ENCODE data around the gene UACA. TPM values are rescaled to one million over a fixed set of nuclear protein-coding genes. Genes with fewer than 3 reads are reported as not detected.

The UACA gene
- total and polyA plus RNA-seq, 8 donors = 15.4 to 39.5 (median 21.4) TPM

GRCh38 chr15:70717237-70717793 is 46.0 kb downstream of the UACA start:
- no peak overlapping the region for H3K27ac ChIP-seq

GRCh38 chr15:70715840-70716485 is 47.4 kb downstream of the UACA start:
- no peaks in the 10 kb centered on the region for H3K27me3 ChIP-seq
- intact Hi-C loops (cut with DNase I) = no loop called here
- no peak for FAIRE-seq
- 79 to 80% methylated on average over 6 of the region's 6 CpGs for WGBS, 2 donors
- no peaks in the 10 kb centered on the region for H3K9me3 ChIP-seq
- H3K36me3 ChIP-seq = no peaks in the 10 kb centered on the region
- TF ChIP-seq CTCF (IDR thresholded peaks at IDR 0.05) = no peak
- ATAC-seq = no peak
- H3K27ac ChIP-seq = no peak overlapping the region
- no peak overlapping the region for H3K4me3 ChIP-seq
- DNase-seq = peak in 1 of 6 donors; percentile 28
- H3K4me1 ChIP-seq = peaks cover 14 to 17% (median 17%) of the 10 kb centered on the region in 3 donors

More at GRCh38 chr15:70717237-70717793, 46.0 kb downstream of the UACA start:
- H3K36me3 ChIP-seq = no peaks in the 10 kb centered on the region
- intact Hi-C loops (cut with DNase I) = no loop called here
- DNase-seq (no peak), ATAC-seq (peak in 1 of 4 donors; percentile 29), FAIRE-seq (no peak)
- H3K4me3 ChIP-seq = no peak overlapping the region
- no peak for TF ChIP-seq CTCF (IDR thresholded peaks at IDR 0.05)
- no peaks in the 10 kb centered on the region for H3K9me3 ChIP-seq
- H3K27me3 ChIP-seq = no peaks in the 10 kb centered on the region
- peaks cover 14 to 17% (median 17%) of the 10 kb centered on the region in 3 donors for H3K4me1 ChIP-seq

- DNase-seq (no peak), FAIRE-seq (no peak), ATAC-seq (peak in 3 of 4 donors; percentile 40 to 62 (median 62))
- H3K27ac ChIP-seq = peak overlapping the region in 3 of 4 donors; percentile 20 to 61 (median 23)
- no peaks in the 10 kb centered on the region for H3K9me3 ChIP-seq
- H3K27me3 ChIP-seq = no peaks in the 10 kb centered on the region
- intact Hi-C loops (cut with DNase I) = no loop called here
- H3K4me1 ChIP-seq = peaks cover 14 to 17% (median 14%) of the 10 kb centered on the region in 3 donors
- no peaks in the 10 kb centered on the region for H3K36me3 ChIP-seq
- no peak for TF ChIP-seq CTCF (IDR thresholded peaks at IDR 0.05)
- H3K4me3 ChIP-seq = no peak overlapping the region
- WGBS, 2 donors = 9 to 17% methylated on average over 3 of the region's 3 CpGs
These were observed 48.8 kb downstream of the UACA start for GRCh38 chr15:70714565-70714964.

- no peaks in the 10 kb centered on the region for H3K9me3 ChIP-seq
- WGBS, 2 donors = 18 to 27% methylated on average over 2 of the region's 2 CpGs
- ATAC-seq = peak; percentile 30 to 78 (median 56)
- peaks cover 14 to 17% (median 14%) of the 10 kb centered on the region in 3 donors for H3K4me1 ChIP-seq
- FAIRE-seq = peak; percentile 70
- H3K36me3 ChIP-seq = no peaks in the 10 kb centered on the region
- TF ChIP-seq CTCF (IDR thresholded peaks at IDR 0.05) = no peak
- H3K27me3 ChIP-seq = no peaks in the 10 kb centered on the region
- intact Hi-C loops (cut with DNase I) = no loop called here
- DNase-seq = no peak
- no peak overlapping the region for H3K4me3 ChIP-seq
- peak overlapping the region in 2 of 4 donors; percentile 20 to 61 for H3K27ac ChIP-seq
These were observed 49.3 kb downstream of the UACA start for GRCh38 chr15:70714015-70714414.

- TF ChIP-seq CTCF (IDR thresholded peaks at IDR 0.05) = no peak
- ATAC-seq = no peak
- Histone ChIP-seq H3K36me3 (no peaks in the 10 kb centered on the region), H3K4me1 (peaks cover 14 to 17% (median 14%) of the 10 kb centered on the region in 3 donors), H3K27ac (no peak overlapping the region), H3K4me3 (no peak overlapping the region), H3K27me3 (no peaks in the 10 kb centered on the region), H3K9me3 (no peaks in the 10 kb centered on the region)
- 87 to 91% methylated on average over 3 of the region's 3 CpGs for WGBS, 2 donors
- DNase-seq = no peak
- FAIRE-seq = no peak
- intact Hi-C loops (cut with DNase I) = no loop called here
These were observed 51.1 kb downstream of the UACA start for GRCh38 chr15:70712271-70712670.

Measured in pancreas (tissue), 10 donors.